Measurements from ENCODE around the gene PTPN4. TPM values are rescaled to one million over a fixed set of nuclear protein-coding genes. Genes with fewer than 3 reads are reported as not detected.

PTPN4 gene
- total and polyA plus RNA-seq, 10 of the 15 experiments (the other 5 are each of a cell fraction or from before 2014, with no cell fraction given), result 5.0 to 29.7 (median 23.7) TPM

DNA sequence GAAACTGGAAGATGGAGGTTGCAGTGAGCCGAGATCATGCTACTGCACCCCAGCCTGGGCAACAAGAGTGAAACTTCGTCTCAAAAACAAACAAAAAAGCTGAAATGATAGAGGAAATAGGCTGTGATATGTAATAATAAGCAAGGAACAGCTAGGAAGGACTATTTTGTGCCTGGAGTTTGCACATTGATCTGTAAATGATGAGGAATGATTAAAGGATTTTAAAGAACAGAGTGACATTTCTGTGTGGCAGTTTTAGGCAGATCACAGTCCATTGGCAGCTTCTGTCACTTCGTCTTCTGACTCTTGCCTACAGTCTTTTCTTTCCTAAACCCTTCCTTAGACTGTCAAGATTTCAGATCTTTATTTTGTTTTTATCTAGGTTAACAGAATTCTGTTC lies 272.6 kb downstream of the PTPN4 start:
- no peak overlapping the region for H3K27ac ChIP-seq (ENCODE audit: control insufficient read depth, insufficient read depth)
- no peaks in the 10 kb centered on the region for H3K9me3 ChIP-seq (replicated peaks; ENCODE audit: control insufficient read depth, insufficient read depth, low read length)
- H3K27me3 ChIP-seq (replicated peaks in 1 of 2; ENCODE audit: control insufficient read depth in 2 of 2, insufficient read depth in 2 of 2, low read length in 1 of 2), result no peaks in the 10 kb centered on the region
- DNase-seq (ENCODE audit: low read depth, low spot score), result no peak
- no peak for ATAC-seq
- no peak for TF ChIP-seq IKZF2 (IDR thresholded peaks at IDR 0.05)
- TF ChIP-seq, protein P1, sequence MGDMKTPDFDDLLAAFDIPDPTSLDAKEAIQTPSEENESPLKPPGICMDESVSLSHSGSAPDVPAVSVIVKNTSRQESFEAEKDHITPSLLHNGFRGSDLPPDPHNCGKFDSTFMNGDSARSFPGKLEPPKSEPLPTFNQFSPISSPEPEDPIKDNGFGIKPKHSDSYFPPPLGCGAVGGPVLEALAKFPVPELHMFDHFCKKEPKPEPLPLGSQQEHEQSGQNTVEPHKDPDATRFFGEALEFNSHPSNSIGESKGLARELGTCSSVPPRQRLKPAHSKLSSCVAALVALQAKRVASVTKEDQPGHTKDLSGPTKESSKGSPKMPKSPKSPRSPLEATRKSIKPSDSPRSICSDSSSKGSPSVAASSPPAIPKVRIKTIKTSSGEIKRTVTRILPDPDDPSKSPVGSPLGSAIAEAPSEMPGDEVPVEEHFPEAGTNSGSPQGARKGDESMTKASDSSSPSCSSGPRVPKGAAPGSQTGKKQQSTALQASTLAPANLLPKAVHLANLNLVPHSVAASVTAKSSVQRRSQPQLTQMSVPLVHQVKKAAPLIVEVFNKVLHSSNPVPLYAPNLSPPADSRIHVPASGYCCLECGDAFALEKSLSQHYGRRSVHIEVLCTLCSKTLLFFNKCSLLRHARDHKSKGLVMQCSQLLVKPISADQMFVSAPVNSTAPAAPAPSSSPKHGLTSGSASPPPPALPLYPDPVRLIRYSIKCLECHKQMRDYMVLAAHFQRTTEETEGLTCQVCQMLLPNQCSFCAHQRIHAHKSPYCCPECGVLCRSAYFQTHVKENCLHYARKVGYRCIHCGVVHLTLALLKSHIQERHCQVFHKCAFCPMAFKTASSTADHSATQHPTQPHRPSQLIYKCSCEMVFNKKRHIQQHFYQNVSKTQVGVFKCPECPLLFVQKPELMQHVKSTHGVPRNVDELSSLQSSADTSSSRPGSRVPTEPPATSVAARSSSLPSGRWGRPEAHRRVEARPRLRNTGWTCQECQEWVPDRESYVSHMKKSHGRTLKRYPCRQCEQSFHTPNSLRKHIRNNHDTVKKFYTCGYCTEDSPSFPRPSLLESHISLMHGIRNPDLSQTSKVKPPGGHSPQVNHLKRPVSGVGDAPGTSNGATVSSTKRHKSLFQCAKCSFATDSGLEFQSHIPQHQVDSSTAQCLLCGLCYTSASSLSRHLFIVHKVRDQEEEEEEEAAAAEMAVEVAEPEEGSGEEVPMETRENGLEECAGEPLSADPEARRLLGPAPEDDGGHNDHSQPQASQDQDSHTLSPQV (IDR thresholded peaks at IDR 0.05), result no peak
- TF ChIP-seq, protein P2, sequence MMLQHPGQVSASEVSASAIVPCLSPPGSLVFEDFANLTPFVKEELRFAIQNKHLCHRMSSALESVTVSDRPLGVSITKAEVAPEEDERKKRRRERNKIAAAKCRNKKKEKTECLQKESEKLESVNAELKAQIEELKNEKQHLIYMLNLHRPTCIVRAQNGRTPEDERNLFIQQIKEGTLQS (IDR thresholded peaks at IDR 0.05; ENCODE audit: borderline replicate concordance, extremely low read depth, low read depth, low read length), result no peak
- intact Hi-C loops (cut with micrococcal nuclease; ENCODE audit: unreplicated experiment) (no loop called here), in situ Hi-C loops (cut with MboI) (no loop called here)
- H2AFZ ChIP-seq (ENCODE audit: control insufficient read depth, low read depth, low read length), result no peak overlapping the region
- H3K4me1 ChIP-seq (ENCODE audit: control insufficient read depth, insufficient read depth, low read length), result no peaks in the 10 kb centered on the region; the same call in 1 of the 2 replicates
- CTCF ChIA-PET, result no interaction called here
- H3K9ac ChIP-seq (ENCODE audit: control insufficient read depth, insufficient read depth, low read length), result no peak overlapping the region
- no peaks in the 10 kb centered on the region for H3K79me2 ChIP-seq (ENCODE audit: control insufficient read depth, insufficient read depth, low read length)
- no TSS peak for BruUV-seq (replicated peaks)
- WGBS (ENCODE audit: insufficient coverage, insufficient replicate concordance, low lambda C conversion rate, missing lambda C conversion rate), result 23% methylated on average over 3 of the region's 3 CpGs
- RAD21 ChIA-PET (ENCODE audit: unreplicated experiment), result no interaction called here
- no peaks in the 10 kb centered on the region for H3K36me3 ChIP-seq (ENCODE audit: control insufficient read depth in 2 of 2, insufficient read depth in 2 of 2, low read length in 1 of 2)
- no peaks in the 10 kb centered on the region for H4K20me1 ChIP-seq (ENCODE audit: control insufficient read depth, insufficient read depth)
- FAIRE-seq, result no peak
- SMC1A ChIA-PET (ENCODE audit: uncharacterized antibody, unreplicated experiment), result no interaction called here
- no peak overlapping the region for H3K4me3 ChIP-seq
- POLR2A ChIA-PET, result no interaction called here
- H3K4me2 ChIP-seq (ENCODE audit: control insufficient read depth, insufficient read depth), result no peak overlapping the region

Other genes with a start within 250 kb of the PTPN4 start
- gene SCTR, start 235.4 kb upstream of the PTPN4 start, total RNA-seq (2014; rRNA removed), result not detected in 2 replicates
- not detected in 2 replicates for gene SCTR, start 235.4 kb upstream of the PTPN4 start, total RNA-seq (2014; rRNA removed; fragmentation: Illumina TruSeq; extraction: Trizol)
- gene SCTR, start 235.4 kb upstream of the PTPN4 start, total RNA-seq (2021), result not detected in 2 replicates
- gene SCTR, start 235.4 kb upstream of the PTPN4 start, polyA plus RNA-seq (2011; rRNA removed), result 0.07 and 0.26 TPM in 2 replicates
- not detected in 2 replicates for gene SCTR, start 235.4 kb upstream of the PTPN4 start, polyA plus RNA-seq (2014; fragmentation: Illumina TruSeq; extraction: Trizol)
- gene SCTR, start 235.4 kb upstream of the PTPN4 start, polyA plus RNA-seq (2014; fragmentation: Nextera tagmentation; extraction: Ambion mirVana), result not detected
- gene SCTR, start 235.4 kb upstream of the PTPN4 start, polyA plus RNA-seq (2014; rRNA removed), result not detected in 2 replicates
- gene SCTR, start 235.4 kb upstream of the PTPN4 start, polyA plus RNA-seq (2016; fragmentation: Nextera tagmentation; extraction: Ambion mirVana), result not detected
- not detected in 2 replicates for gene CFAP221, start 215.5 kb upstream of the PTPN4 start, total RNA-seq (2014; rRNA removed)
- not detected in 2 replicates for gene CFAP221, start 215.5 kb upstream of the PTPN4 start, total RNA-seq (2014; rRNA removed; fragmentation: Illumina TruSeq; extraction: Trizol)
- not detected in 2 replicates for gene CFAP221, start 215.5 kb upstream of the PTPN4 start, total RNA-seq (2021)
- not detected in 2 replicates for gene CFAP221, start 215.5 kb upstream of the PTPN4 start, polyA plus RNA-seq (2011; rRNA removed)
- gene CFAP221, start 215.5 kb upstream of the PTPN4 start, polyA plus RNA-seq (2014; fragmentation: Illumina TruSeq; extraction: Trizol), result not detected in 2 replicates
- gene CFAP221, start 215.5 kb upstream of the PTPN4 start, polyA plus RNA-seq (2014; fragmentation: Nextera tagmentation; extraction: Ambion mirVana), result not detected
- gene CFAP221, start 215.5 kb upstream of the PTPN4 start, polyA plus RNA-seq (2014; rRNA removed), result not detected in 2 replicates
- not detected for gene CFAP221, start 215.5 kb upstream of the PTPN4 start, polyA plus RNA-seq (2016; fragmentation: Nextera tagmentation; extraction: Ambion mirVana)
- 23.6 and 25.2 TPM in 2 replicates for gene TMEM177, start 80.7 kb upstream of the PTPN4 start, total RNA-seq (2014; rRNA removed)
- gene TMEM177, start 80.7 kb upstream of the PTPN4 start, total RNA-seq (2014; rRNA removed; fragmentation: Illumina TruSeq; extraction: Trizol), result 12.7 and 13.0 TPM in 2 replicates
- 15.1 and 17.0 TPM in 2 replicates for gene TMEM177, start 80.7 kb upstream of the PTPN4 start, total RNA-seq (2021)
- 7.1 and 10.9 TPM in 2 replicates for gene TMEM177, start 80.7 kb upstream of the PTPN4 start, polyA plus RNA-seq (2011; rRNA removed)
- gene TMEM177, start 80.7 kb upstream of the PTPN4 start, polyA plus RNA-seq (2014; fragmentation: Illumina TruSeq; extraction: Trizol), result 8.0 and 15.6 TPM in 2 replicates
- gene TMEM177, start 80.7 kb upstream of the PTPN4 start, polyA plus RNA-seq (2014; fragmentation: Nextera tagmentation; extraction: Ambion mirVana), result 1 to 10 TPM; 4.5 to 8.3 TPM
- gene TMEM177, start 80.7 kb upstream of the PTPN4 start, polyA plus RNA-seq (2014; rRNA removed), result 25.5 and 29.0 TPM in 2 replicates
- 10 to 100 TPM; 22.1 to 30.3 TPM for gene TMEM177, start 80.7 kb upstream of the PTPN4 start, polyA plus RNA-seq (2016; fragmentation: Nextera tagmentation; extraction: Ambion mirVana)

All from GM12878 (cell line).